DND-41 (cell line): ENCODE results near the gene ASIC5.

Source experiments
- EZH2 ChIP-seq: IDR thresholded peaks from 3 replicates; pipeline ENCODE4 v1.6.1; 2012; ENCODE audit warnings: borderline replicate concordance, low read depth, mild to moderate bottlenecking, moderate library complexity, low read length, inconsistent platforms; ENCODE audit not compliant: severe bottlenecking
- TF ChIP-seq, protein P1 (sequence below): IDR thresholded peaks from 2 replicates; pipeline ENCODE4 v1.5.1; 2012; ENCODE audit warnings: borderline replicate concordance, low read length, moderate library complexity, mild to moderate bottlenecking; ENCODE audit not compliant: poor library complexity, severe bottlenecking; ENCODE audit errors: extremely low read depth

DNA sequence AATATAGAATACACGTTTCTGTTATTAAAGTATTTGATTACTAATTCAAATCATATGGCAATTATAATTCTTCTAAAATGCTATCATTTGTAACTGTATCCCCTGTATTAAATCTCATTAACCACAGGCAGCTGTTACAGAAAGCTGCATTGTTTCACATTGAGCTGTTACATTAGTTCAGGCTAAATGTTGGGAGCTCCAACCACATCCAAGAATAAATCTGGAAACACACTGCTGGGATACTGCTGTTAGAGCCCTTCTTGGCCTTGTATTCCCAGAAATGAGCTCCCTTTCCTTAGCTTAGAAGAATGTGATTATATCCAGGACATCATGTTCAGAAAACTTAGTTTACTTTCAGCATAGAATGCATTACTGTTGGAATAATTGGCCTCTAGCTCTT is 59.1 kb downstream of the ASIC5 start:
- TF ChIP-seq, protein P1, sequence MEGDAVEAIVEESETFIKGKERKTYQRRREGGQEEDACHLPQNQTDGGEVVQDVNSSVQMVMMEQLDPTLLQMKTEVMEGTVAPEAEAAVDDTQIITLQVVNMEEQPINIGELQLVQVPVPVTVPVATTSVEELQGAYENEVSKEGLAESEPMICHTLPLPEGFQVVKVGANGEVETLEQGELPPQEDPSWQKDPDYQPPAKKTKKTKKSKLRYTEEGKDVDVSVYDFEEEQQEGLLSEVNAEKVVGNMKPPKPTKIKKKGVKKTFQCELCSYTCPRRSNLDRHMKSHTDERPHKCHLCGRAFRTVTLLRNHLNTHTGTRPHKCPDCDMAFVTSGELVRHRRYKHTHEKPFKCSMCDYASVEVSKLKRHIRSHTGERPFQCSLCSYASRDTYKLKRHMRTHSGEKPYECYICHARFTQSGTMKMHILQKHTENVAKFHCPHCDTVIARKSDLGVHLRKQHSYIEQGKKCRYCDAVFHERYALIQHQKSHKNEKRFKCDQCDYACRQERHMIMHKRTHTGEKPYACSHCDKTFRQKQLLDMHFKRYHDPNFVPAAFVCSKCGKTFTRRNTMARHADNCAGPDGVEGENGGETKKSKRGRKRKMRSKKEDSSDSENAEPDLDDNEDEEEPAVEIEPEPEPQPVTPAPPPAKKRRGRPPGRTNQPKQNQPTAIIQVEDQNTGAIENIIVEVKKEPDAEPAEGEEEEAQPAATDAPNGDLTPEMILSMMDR: no peak
- no peak for TF ChIP-seq EZH2
